HL-60 (cell line): ENCODE data around the gene NCMAP.

Experiments
- DNase-seq, 2 experiments: peaks; one replicate each; pipeline ENCODE4 v3.0.0-alpha.2; 2010 to 2020; ENCODE audit warnings: low read depth in 1 of 2, low spot score in 1 of 2
- H3K27ac ChIP-seq: fragments of 250-450 bp; sonication (Bioruptor Pico); replicated peaks from 2 replicates; pipeline ENCODE4 v1.5.1; 2020; ENCODE audit warnings: mild to moderate bottlenecking, moderate library complexity
- H3K27me3 ChIP-seq: fragments of 250-450 bp; sonication (Bioruptor Pico); 2 replicates; pipeline ENCODE4 v1.5.1; 2021; ENCODE audit warnings: mild to moderate bottlenecking, moderate library complexity; ENCODE audit not compliant: insufficient read depth, poor library complexity, severe bottlenecking
- H3K4me3 ChIP-seq: replicated peaks from 2 replicates; pipeline ENCODE4 v1.5.1; 2011; ENCODE audit warnings: mild to moderate bottlenecking, control low read depth, low read length; ENCODE audit not compliant: insufficient read depth
- CTCF ChIP-seq: IDR thresholded peaks from one replicate; pipeline ENCODE4 v1.5.1; 2011; ENCODE audit warnings: low read length, control low read depth, inconsistent platforms; ENCODE audit not compliant: insufficient read depth
- GABPA ChIP-seq: IDR thresholded peaks from 2 replicates; pipeline ENCODE4 v1.6.1; 2012; ENCODE audit warnings: low read depth
- POLR2AphosphoS5 ChIP-seq: IDR thresholded peaks from 2 replicates; pipeline ENCODE4 v1.6.1; 2012; ENCODE audit warnings: low read depth
- REST ChIP-seq: IDR thresholded peaks from 2 replicates; pipeline ENCODE4 v1.6.1; 2012; ENCODE audit warnings: low read depth; ENCODE audit not compliant: insufficient replicate concordance
- SPI1 ChIP-seq: IDR thresholded peaks from 2 replicates; pipeline ENCODE4 v1.6.1; 2012; ENCODE audit warnings: low read depth, mild to moderate bottlenecking, borderline replicate concordance

The NCMAP gene

GRCh38 chr1:24657781-24658180 lies 101.9 kb downstream of the NCMAP start:
- Histone ChIP-seq H3K27me3 (no peaks in the 10 kb centered on the region), H3K27ac (no peak overlapping the region), H3K4me3 (no peak overlapping the region)
- DNase-seq, result no peak
- TF ChIP-seq CTCF (no peak), SPI1 (no peak), GABPA (no peak), REST (no peak), POLR2AphosphoS5 (no peak)
